ENCODE results near the gene FBL. TPM values are rescaled to one million over a fixed set of nuclear protein-coding genes. Genes with fewer than 3 reads are reported as not detected.

The FBL gene
- total and polyA plus RNA-seq, 2 of the 13 experiments (the other 11 are each of a cell fraction or from before 2014, with no cell fraction given): 153 to 468 TPM

GRCh38 chr19:39845933-39846677, at the start of gene FBL (continued):
- no peak for TF ChIP-seq TGIF2 (CRISPR knock-in tag; IDR thresholded peaks at IDR 0.05)
- TF ChIP-seq SCMH1 (CRISPR knock-in tag; IDR thresholded peaks at IDR 0.05; ENCODE audit: borderline replicate concordance): no peak
- TF ChIP-seq RXRA (CRISPR knock-in tag; IDR thresholded peaks at IDR 0.05): peak; percentile 57; the same call in 1 of the 2 replicates
- no peak for TF ChIP-seq ZNF496 (CRISPR knock-in tag; IDR thresholded peaks at IDR 0.05; ENCODE audit: insufficient replicate concordance)
- TF ChIP-seq ZSCAN30 (CRISPR knock-in tag; IDR thresholded peaks at IDR 0.05): no peak
- peak; percentile 59 for TF ChIP-seq SP4 (CRISPR knock-in tag; IDR thresholded peaks at IDR 0.05)
- TF ChIP-seq NR2F1 (CRISPR knock-in tag; IDR thresholded peaks at IDR 0.05): peak in 1 of 2 experiments; percentile 28; a peak in 1 of 4 replicates
- no peak for TF ChIP-seq ZNF382 (CRISPR knock-in tag; IDR thresholded peaks at IDR 0.05; ENCODE audit: borderline replicate concordance)
- peak; percentile 91 for TF ChIP-seq RBFOX2 (IDR thresholded peaks at IDR 0.05; ENCODE audit: low read depth, low read length)
- no peak for TF ChIP-seq ZNF318 (CRISPR knock-in tag; IDR thresholded peaks at IDR 0.05)
- no peak for TF ChIP-seq ZNF10 (CRISPR knock-in tag; IDR thresholded peaks at IDR 0.05; ENCODE audit: borderline replicate concordance, low read depth)
- peak; percentile 48 to 96 for TF ChIP-seq POLR2A (IDR thresholded peaks at IDR 0.05; ENCODE audit: insufficient read depth in 1 of 2, low read depth in 2 of 2, low read length in 2 of 2)
- peak; percentile 81 for TF ChIP-seq PHF8 (CRISPR knock-in tag; IDR thresholded peaks at IDR 0.05)
- 0 out of 2 replicates have a peak, but pooled peaks have one; percentile 43 for TF ChIP-seq ZFP91 (CRISPR knock-in tag; IDR thresholded peaks at IDR 0.05; ENCODE audit: borderline replicate concordance)
- no peak for TF ChIP-seq ZBTB3 (CRISPR knock-in tag; IDR thresholded peaks at IDR 0.05; ENCODE audit: borderline replicate concordance, low read depth)
- TF ChIP-seq USF2 (IDR thresholded peaks at IDR 0.05; ENCODE audit: low read depth, low read length): no peak
- no peak for TF ChIP-seq USF2 (CRISPR knock-in tag; IDR thresholded peaks at IDR 0.05; ENCODE audit: borderline replicate concordance)
